Measurements from ENCODE around the gene HGD.
"Not testable (repeated sequence)": the region's sequence is repeated elsewhere in the genome, so short reads cannot be mapped to it uniquely, and the experiment has no call there.

HGD gene

GRCh38 chr3:120636795-120637401 is 45.1 kb downstream of the HGD start:
- TF ChIP-seq, protein P1, sequence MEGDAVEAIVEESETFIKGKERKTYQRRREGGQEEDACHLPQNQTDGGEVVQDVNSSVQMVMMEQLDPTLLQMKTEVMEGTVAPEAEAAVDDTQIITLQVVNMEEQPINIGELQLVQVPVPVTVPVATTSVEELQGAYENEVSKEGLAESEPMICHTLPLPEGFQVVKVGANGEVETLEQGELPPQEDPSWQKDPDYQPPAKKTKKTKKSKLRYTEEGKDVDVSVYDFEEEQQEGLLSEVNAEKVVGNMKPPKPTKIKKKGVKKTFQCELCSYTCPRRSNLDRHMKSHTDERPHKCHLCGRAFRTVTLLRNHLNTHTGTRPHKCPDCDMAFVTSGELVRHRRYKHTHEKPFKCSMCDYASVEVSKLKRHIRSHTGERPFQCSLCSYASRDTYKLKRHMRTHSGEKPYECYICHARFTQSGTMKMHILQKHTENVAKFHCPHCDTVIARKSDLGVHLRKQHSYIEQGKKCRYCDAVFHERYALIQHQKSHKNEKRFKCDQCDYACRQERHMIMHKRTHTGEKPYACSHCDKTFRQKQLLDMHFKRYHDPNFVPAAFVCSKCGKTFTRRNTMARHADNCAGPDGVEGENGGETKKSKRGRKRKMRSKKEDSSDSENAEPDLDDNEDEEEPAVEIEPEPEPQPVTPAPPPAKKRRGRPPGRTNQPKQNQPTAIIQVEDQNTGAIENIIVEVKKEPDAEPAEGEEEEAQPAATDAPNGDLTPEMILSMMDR (IDR thresholded peaks at IDR 0.05; ENCODE audit: insufficient read depth, missing control alignments): no peak
- FAIRE-seq: no peak
- no peak for DNase-seq (ENCODE audit: insufficient read length, low spot score)

DNA sequence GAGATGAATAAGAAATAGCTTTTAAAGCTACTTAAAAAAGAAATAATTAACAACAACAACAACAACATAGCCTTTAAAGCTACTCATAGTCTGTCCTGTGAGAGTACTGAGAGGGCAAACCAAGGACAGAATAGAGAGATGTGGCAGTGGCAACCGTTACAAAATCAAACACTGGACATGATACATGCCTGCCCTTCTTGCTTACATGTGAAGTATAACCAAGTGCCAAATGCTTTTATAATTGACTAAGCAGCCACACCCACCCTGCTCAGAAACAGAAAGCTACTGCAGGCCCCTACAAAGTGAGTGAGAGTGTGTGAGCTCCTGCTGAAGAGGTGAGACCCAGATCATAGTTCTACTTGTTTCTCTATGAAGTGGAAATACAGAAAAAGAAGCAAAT is 47.5 kb downstream of the HGD start:
- TF ChIP-seq, protein P1 (IDR thresholded peaks at IDR 0.05; ENCODE audit: insufficient read depth, missing control alignments): no peak
- DNase-seq (ENCODE audit: insufficient read length, low spot score): no peak
- no peak for FAIRE-seq

- DNase-seq (ENCODE audit: insufficient read length, low spot score) (no peak), FAIRE-seq (no peak)
- TF ChIP-seq, protein P1 (IDR thresholded peaks at IDR 0.05; ENCODE audit: insufficient read depth, missing control alignments): no peak
These were observed 56.9 kb downstream of the HGD start for GRCh38 chr3:120625159-120625586.

DNA sequence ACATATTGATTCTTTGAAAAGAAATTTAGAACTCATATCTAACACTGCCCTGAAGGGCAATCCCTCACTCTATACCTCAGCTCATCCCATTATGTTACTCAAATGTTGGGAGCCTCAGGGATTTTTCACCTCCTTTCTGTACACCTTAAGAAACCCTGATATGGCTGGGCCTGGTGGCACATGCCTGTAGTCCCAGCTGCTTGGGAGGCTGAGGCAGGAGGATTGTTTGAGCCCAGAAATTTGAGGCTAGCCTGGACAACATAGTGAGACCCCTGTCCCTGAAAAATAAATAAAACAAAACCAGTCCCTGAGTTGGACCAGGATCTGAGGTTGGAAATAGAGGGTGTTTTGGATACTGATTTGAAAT is 58.3 kb downstream of the HGD start:
- DNase-seq (ENCODE audit: insufficient read length, low spot score): no peak
- TF ChIP-seq, protein P1 (IDR thresholded peaks at IDR 0.05; ENCODE audit: insufficient read depth, missing control alignments): no peak
- FAIRE-seq: no peak

- TF ChIP-seq, protein P1 (IDR thresholded peaks at IDR 0.05; ENCODE audit: insufficient read depth, missing control alignments): peak; percentile 4
- DNase-seq (ENCODE audit: insufficient read length, low spot score) (no peak), FAIRE-seq (no peak)
These were observed 58.9 kb downstream of the HGD start for GRCh38 chr3:120622870-120623726.

DNA sequence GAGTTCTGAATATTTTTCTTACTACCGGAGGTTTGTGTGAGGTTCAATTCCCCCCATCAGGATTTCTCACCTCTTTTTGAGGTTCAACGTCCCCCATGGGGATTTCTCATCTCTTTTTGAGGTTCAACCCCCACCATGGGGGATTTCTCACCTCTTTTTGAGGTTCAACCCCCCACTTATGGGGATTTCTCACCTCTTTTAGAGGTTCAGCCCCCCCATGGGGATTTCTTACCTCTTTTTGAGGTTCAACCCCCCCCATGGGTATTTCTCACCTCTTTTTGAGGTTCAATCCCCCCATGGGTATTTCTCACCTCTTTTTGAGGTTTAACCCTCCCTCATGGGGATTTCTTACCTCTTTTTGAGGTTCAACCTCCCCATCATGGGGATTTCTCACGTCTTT is 59.6 kb downstream of the HGD start:
- TF ChIP-seq, protein P1 (IDR thresholded peaks at IDR 0.05; ENCODE audit: insufficient read depth, missing control alignments): no peak
- DNase-seq (ENCODE audit: insufficient read length, low spot score): no peak

GRCh38 chr3:120616745-120617144 is 65.3 kb downstream of the HGD start:
- not testable (repeated sequence) for FAIRE-seq; DNase-seq (ENCODE audit: insufficient read length, low spot score)

More for the DNA sequence above, 59.6 kb downstream of the HGD start:
- FAIRE-seq: no peak

Data from D721Med (cell line).